22Rv1 (cell line): ENCODE results near the gene KHDC4.

Experiments used
- CTCF ChIP-seq: fragments of 450-650 bp; IDR thresholded peaks from 2 replicates; pipeline ENCODE4 v1.5.1; 2017; ENCODE audit warnings: mild to moderate bottlenecking
- ZFX ChIP-seq: fragments of 450-650 bp; IDR thresholded peaks from 2 replicates; pipeline ENCODE4 v1.6.1; 2017; ENCODE audit warnings: antibody characterized with exemption, borderline replicate concordance

GRCh38 chr1:155882235-155882634, 52.0 kb downstream of the KHDC4 start:
- TF ChIP-seq CTCF (no peak), ZFX (no peak)
